HG02588 (cell line): ENCODE results near the gene TRIM56.
"Not testable (repeated sequence)": the region's sequence is repeated elsewhere in the genome, so short reads cannot be mapped to it uniquely, and the experiment has no call there.

Experiments used
- ATAC-seq: cut with Tn5 transposase; IDR thresholded peaks from one replicate; pipeline ENCODE4 v1.9.1; 2021; ENCODE audit warnings: mild to moderate bottlenecking, moderate library complexity; ENCODE audit not compliant: unreplicated experiment

The TRIM56 gene

GRCh38 chr7:101088858-101089529 lies 3.7 kb downstream of the TRIM56 start:
- ATAC-seq, result no peak

GRCh38 chr7:101089876-101090275 lies 4.6 kb downstream of the TRIM56 start:
- ATAC-seq, result no peak

- not testable (repeated sequence) for ATAC-seq
Observed at GRCh38 chr7:101092266-101092905, 7.1 kb downstream of the TRIM56 start.

GRCh38 chr7:101093906-101094305 lies 8.6 kb downstream of the TRIM56 start:
- ATAC-seq, result no peak

GRCh38 chr7:101094376-101094775 lies 9.1 kb downstream of the TRIM56 start:
- ATAC-seq, result no peak

GRCh38 chr7:101094791-101095375 lies 9.6 kb downstream of the TRIM56 start:
- no peak for ATAC-seq

- ATAC-seq, result no peak
Observed at GRCh38 chr7:101096331-101096956, 11.2 kb downstream of the TRIM56 start.

GRCh38 chr7:101096957-101097347 lies 11.7 kb downstream of the TRIM56 start:
- ATAC-seq, result no peak

- no peak for ATAC-seq
Observed at GRCh38 chr7:101097561-101097960, 12.3 kb downstream of the TRIM56 start.

- no peak for ATAC-seq
Observed at GRCh38 chr7:101099969-101100781, 14.9 kb downstream of the TRIM56 start.

GRCh38 chr7:101100858-101101847 lies 15.9 kb downstream of the TRIM56 start:
- ATAC-seq, result no peak

- no peak for ATAC-seq
Observed at GRCh38 chr7:101102026-101102425, 16.7 kb downstream of the TRIM56 start.

GRCh38 chr7:101103701-101104100 lies 18.4 kb downstream of the TRIM56 start:
- ATAC-seq, result not testable (repeated sequence)

GRCh38 chr7:101104193-101104713 lies 19.0 kb downstream of the TRIM56 start:
- ATAC-seq, result no peak

- ATAC-seq, result no peak
Observed at GRCh38 chr7:101104799-101105198, 19.5 kb downstream of the TRIM56 start.

GRCh38 chr7:101105248-101105647 lies 20.0 kb downstream of the TRIM56 start:
- not testable (repeated sequence) for ATAC-seq

GRCh38 chr7:101106386-101106785 lies 21.1 kb downstream of the TRIM56 start:
- no peak for ATAC-seq

- no peak for ATAC-seq
Observed at GRCh38 chr7:101108330-101108857, 23.1 kb downstream of the TRIM56 start.

- ATAC-seq, result no peak
Observed at GRCh38 chr7:101108961-101109360, 23.7 kb downstream of the TRIM56 start.
